SK-N-SH treated with all-trans-retinoic acid at 6 μM for 48 hours (cell line): ENCODE data around the gene CLTCL1.
"Not testable (repeated sequence)": the region's sequence is repeated elsewhere in the genome, so short reads cannot be mapped to it uniquely, and the experiment has no call there.

ENCODE experiments used
- ARNTL ChIP-seq: fragments of 450-650 bp; formaldehyde crosslinking; IDR thresholded peaks from 2 replicates; pipeline ENCODE4 v1.5.0; 2020; ENCODE audit warnings: low read depth, mild to moderate bottlenecking, moderate library complexity, borderline replicate concordance
- BACH2 ChIP-seq: fragments of 250-450 bp; sonication (Bioruptor Pico); IDR thresholded peaks from 2 replicates; pipeline ENCODE4 v1.9.0; 2021; ENCODE audit warnings: mild to moderate bottlenecking, borderline replicate concordance
- CREB5 ChIP-seq: fragments of 250-450 bp; sonication (Bioruptor Pico); IDR thresholded peaks from 2 replicates; pipeline ENCODE4 v1.5.1; 2020; ENCODE audit warnings: low read depth, mild to moderate bottlenecking, moderate library complexity
- ESRRG ChIP-seq: fragments of 250-450 bp; sonication (Bioruptor Pico); IDR thresholded peaks from 2 replicates; pipeline ENCODE4 v1.6.1; 2021; ENCODE audit warnings: mild to moderate bottlenecking
- PATZ1 ChIP-seq: fragments of 250-450 bp; sonication (Bioruptor Pico); IDR thresholded peaks from 2 replicates; pipeline ENCODE4 v1.8.0; 2020; ENCODE audit warnings: mild to moderate bottlenecking, moderate library complexity, borderline replicate concordance
- POU6F1 ChIP-seq: fragments of 250-450 bp; sonication (Bioruptor Pico); IDR thresholded peaks from 2 replicates; pipeline ENCODE4 v1.8.0; 2021; ENCODE audit warnings: low read depth, mild to moderate bottlenecking, moderate library complexity, borderline replicate concordance
- PPARA ChIP-seq: fragments of 250-450 bp; sonication (Bioruptor Pico); IDR thresholded peaks from 2 replicates; pipeline ENCODE4 v1.5.0; 2020; ENCODE audit warnings: mild to moderate bottlenecking, borderline replicate concordance
- RARB ChIP-seq: fragments of 250-450 bp; sonication (Bioruptor Pico); IDR thresholded peaks from 2 replicates; pipeline ENCODE4 v1.8.0; 2021; ENCODE audit warnings: mild to moderate bottlenecking, moderate library complexity
- TOX ChIP-seq: fragments of 250-450 bp; sonication (Bioruptor Pico); IDR thresholded peaks from 2 replicates; pipeline ENCODE4 v1.8.0; 2021; ENCODE audit warnings: mild to moderate bottlenecking, moderate library complexity, borderline replicate concordance
- ZFP3 ChIP-seq: fragments of 250-450 bp; sonication (Bioruptor Pico); IDR thresholded peaks from 2 replicates; pipeline ENCODE4 v1.5.0; 2020; ENCODE audit warnings: mild to moderate bottlenecking, moderate library complexity
- ZFP30 ChIP-seq: fragments of 450-650 bp; formaldehyde crosslinking; IDR thresholded peaks from 2 replicates; pipeline ENCODE4 v1.5.0; 2022; ENCODE audit warnings: mild to moderate bottlenecking, moderate library complexity
- ZNF8 ChIP-seq: fragments of 450-650 bp; formaldehyde crosslinking; IDR thresholded peaks from 2 replicates; pipeline ENCODE4 v1.5.0; 2020; ENCODE audit warnings: mild to moderate bottlenecking, moderate library complexity
- TF ChIP-seq, protein P1 (sequence below): fragments of 250-450 bp; sonication (Bioruptor Pico); IDR thresholded peaks from 2 replicates; pipeline ENCODE4 v1.5.0; 2020; ENCODE audit warnings: mild to moderate bottlenecking, moderate library complexity

DNA sequence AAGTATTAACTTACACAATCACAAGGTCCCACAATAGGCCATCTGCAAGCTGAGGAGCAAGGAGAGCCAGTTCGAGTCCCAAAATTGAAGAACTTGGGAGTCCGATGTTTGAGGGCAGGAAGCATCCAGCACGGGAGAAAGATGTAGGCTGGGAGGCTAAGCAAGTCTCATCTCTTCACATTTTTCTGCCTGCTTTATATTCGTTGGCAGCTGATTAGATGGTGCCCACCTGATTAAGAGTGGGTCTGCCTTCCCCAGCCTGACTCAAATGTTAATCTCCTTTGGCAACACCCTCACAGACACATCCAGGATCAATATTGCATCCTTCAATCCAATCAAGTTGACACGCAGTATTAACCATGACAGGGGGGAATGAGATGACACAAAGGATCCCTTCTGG lies 38.7 kb upstream of the CLTCL1 start:
- TF ChIP-seq ESRRG (CRISPR knock-in tag); PPARA (CRISPR knock-in tag); PATZ1; ZFP30; POU6F1 (CRISPR knock-in tag); BACH2 (CRISPR knock-in tag); ZFP3; CREB5; ZNF8; RARB; TOX (CRISPR knock-in tag); ARNTL (CRISPR knock-in tag): not testable (repeated sequence)
- TF ChIP-seq, protein P1, sequence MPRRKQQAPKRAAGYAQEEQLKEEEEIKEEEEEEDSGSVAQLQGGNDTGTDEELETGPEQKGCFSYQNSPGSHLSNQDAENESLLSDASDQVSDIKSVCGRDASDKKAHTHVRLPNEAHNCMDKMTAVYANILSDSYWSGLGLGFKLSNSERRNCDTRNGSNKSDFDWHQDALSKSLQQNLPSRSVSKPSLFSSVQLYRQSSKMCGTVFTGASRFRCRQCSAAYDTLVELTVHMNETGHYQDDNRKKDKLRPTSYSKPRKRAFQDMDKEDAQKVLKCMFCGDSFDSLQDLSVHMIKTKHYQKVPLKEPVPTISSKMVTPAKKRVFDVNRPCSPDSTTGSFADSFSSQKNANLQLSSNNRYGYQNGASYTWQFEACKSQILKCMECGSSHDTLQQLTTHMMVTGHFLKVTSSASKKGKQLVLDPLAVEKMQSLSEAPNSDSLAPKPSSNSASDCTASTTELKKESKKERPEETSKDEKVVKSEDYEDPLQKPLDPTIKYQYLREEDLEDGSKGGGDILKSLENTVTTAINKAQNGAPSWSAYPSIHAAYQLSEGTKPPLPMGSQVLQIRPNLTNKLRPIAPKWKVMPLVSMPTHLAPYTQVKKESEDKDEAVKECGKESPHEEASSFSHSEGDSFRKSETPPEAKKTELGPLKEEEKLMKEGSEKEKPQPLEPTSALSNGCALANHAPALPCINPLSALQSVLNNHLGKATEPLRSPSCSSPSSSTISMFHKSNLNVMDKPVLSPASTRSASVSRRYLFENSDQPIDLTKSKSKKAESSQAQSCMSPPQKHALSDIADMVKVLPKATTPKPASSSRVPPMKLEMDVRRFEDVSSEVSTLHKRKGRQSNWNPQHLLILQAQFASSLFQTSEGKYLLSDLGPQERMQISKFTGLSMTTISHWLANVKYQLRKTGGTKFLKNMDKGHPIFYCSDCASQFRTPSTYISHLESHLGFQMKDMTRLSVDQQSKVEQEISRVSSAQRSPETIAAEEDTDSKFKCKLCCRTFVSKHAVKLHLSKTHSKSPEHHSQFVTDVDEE (CRISPR knock-in tag), result not testable (repeated sequence)
